GM12878 (cell line): ENCODE data around the gene GUK1. TPM values are rescaled to one million over a fixed set of nuclear protein-coding genes. Genes with fewer than 3 reads are reported as not detected.

Experiments
- ATAC-seq: fragments of 200-7000 bp; cut with Tn5 transposase; 3 replicates; pipeline ENCODE4 v1.9.1; 2020; ENCODE audit warnings: mild to moderate bottlenecking, moderate library complexity
- BruUV-seq: library from RNA; stranded (reverse); fragments of 400-500 nt; replicated peaks from 2 replicates; lab custom pipeline; 2021; lab: Mats Ljungman, UMichigan
- CTCF ChIA-PET: fragments of 300-600 bp; sonication (Branson Sonifier 250); formaldehyde crosslinking; extraction: SDS; loops from one replicate; lab custom pipeline; 2021; ENCODE audit warnings: inconsistent platforms; lab: Yijun Ruan, JAX
- POLR2A ChIA-PET: fragments of 350-600 bp; formaldehyde crosslinking; extraction: SDS; loops from one replicate; lab custom pipeline; 2021; ENCODE audit warnings: inconsistent platforms; lab: Charles Lee
- RAD21 ChIA-PET: fragments of 300-600 bp; sonication (Branson Sonifier 250); formaldehyde crosslinking; loops from one replicate; lab custom pipeline; 2023; ENCODE audit warnings: antibody characterized with exemption; ENCODE audit not compliant: unreplicated experiment; lab: Charles Lee
- SMC1A ChIA-PET: fragments of 300-600 bp; sonication (Branson Sonifier 250); formaldehyde crosslinking; loops from one replicate; lab custom pipeline; 2023; ENCODE audit not compliant: unreplicated experiment, uncharacterized antibody; lab: Charles Lee
- DNase-seq: peaks from one replicate; pipeline ENCODE4 v3.0.0-alpha.2; 2011; ENCODE audit warnings: low read depth, low spot score
- FAIRE-seq: peaks from 3 replicates; lab custom pipeline; 2011; peaks lifted over from hg19 to GRCh38; lab: Jason Lieb, UNC
- H2AFZ ChIP-seq: 2 replicates; pipeline ENCODE4 v1.6.0; 2011; ENCODE audit warnings: low read depth, low read length, control low read depth; ENCODE audit not compliant: control insufficient read depth
- H3K27ac ChIP-seq: 2 replicates; pipeline ENCODE4 v1.5.1; 2011; ENCODE audit warnings: control low read depth; ENCODE audit not compliant: control insufficient read depth, insufficient read depth
- H3K27me3 ChIP-seq, 2 experiments: replicated peaks in 1 of 2; 2 replicates each; pipeline versions ENCODE4 v1.6.0 to v1.6.1; 2011; ENCODE audit warnings: low read length in 1 of 2; ENCODE audit not compliant: control insufficient read depth in 2 of 2, insufficient read depth in 2 of 2
- H3K36me3 ChIP-seq, 2 experiments: 2 replicates each; pipeline ENCODE4 v1.5.1; 2011; ENCODE audit warnings: low read length in 1 of 2; ENCODE audit not compliant: control insufficient read depth in 2 of 2, insufficient read depth in 2 of 2
- H3K4me1 ChIP-seq: 2 replicates; pipeline ENCODE4 v1.6.1; 2011; ENCODE audit warnings: mild to moderate bottlenecking, low read length, moderate library complexity, mixed read lengths; ENCODE audit not compliant: control insufficient read depth, insufficient read depth
- H3K4me2 ChIP-seq: 2 replicates; pipeline ENCODE4 v1.6.0; 2011; ENCODE audit warnings: control low read depth; ENCODE audit not compliant: control insufficient read depth, insufficient read depth
- H3K4me3 ChIP-seq: fragments of 200-600 bp; sonication (generic); 2 replicates; pipeline ENCODE4 v1.5.1; 2016
- H3K79me2 ChIP-seq: 2 replicates; pipeline ENCODE4 v1.6.0; 2011; ENCODE audit warnings: low read length; ENCODE audit not compliant: control insufficient read depth, insufficient read depth
- H3K9ac ChIP-seq: 2 replicates; pipeline ENCODE4 v1.8.0; 2011; ENCODE audit warnings: low read length, control low read depth, mixed read lengths; ENCODE audit not compliant: control insufficient read depth, insufficient read depth
- H3K9me3 ChIP-seq: replicated peaks from 3 replicates; pipeline ENCODE4 v1.5.1; 2011; ENCODE audit warnings: mild to moderate bottlenecking, low read length; ENCODE audit not compliant: control insufficient read depth, insufficient read depth
- H4K20me1 ChIP-seq: 2 replicates; pipeline ENCODE4 v1.6.0; 2011; ENCODE audit not compliant: control insufficient read depth, insufficient read depth
- NRF1 ChIP-seq: conservative IDR thresholded peaks from 2 replicates; pipeline ENCODE4 v1.6.1; 2011; ENCODE audit warnings: mild to moderate bottlenecking, low read depth, low read length, improper control_type of control experiment
- SPI1 ChIP-seq: IDR thresholded peaks from 2 replicates; pipeline ENCODE4 v1.6.1; 2011; ENCODE audit warnings: low read depth, mild to moderate bottlenecking, low read length, moderate library complexity, borderline replicate concordance; ENCODE audit not compliant: insufficient read depth
- TBL1XR1 ChIP-seq: IDR thresholded peaks from 2 replicates; pipeline ENCODE4 v1.6.1; 2012; ENCODE audit warnings: low read depth, low read length, improper control_type of control experiment
- ZBTB4 ChIP-seq: fragments of 450-650 bp; formaldehyde crosslinking; IDR thresholded peaks from 2 replicates; pipeline ENCODE4 v1.4.0; 2022; ENCODE audit warnings: mild to moderate bottlenecking, moderate library complexity
- ZNF622 ChIP-seq: fragments of 450-650 bp; IDR thresholded peaks from 2 replicates; pipeline ENCODE4 v1.6.1; 2017; ENCODE audit warnings: mild to moderate bottlenecking, inconsistent platforms
- WGBS: methylation state at CpG from one replicate; pipeline ENCODE4 v1.1.6; 2016; ENCODE audit warnings: low lambda C conversion rate; ENCODE audit not compliant: insufficient replicate concordance, insufficient coverage; ENCODE audit errors: missing lambda C conversion rate; 5-methylcytosine and 5-hydroxymethylcytosine counted together
- in situ Hi-C: fragments of 300-500 bp; cut with MboI; formaldehyde crosslinking; loops from 9 replicates; pipeline ENCODE4 v1.14.3; 2018; ENCODE audit warnings: mixed read lengths
- intact Hi-C: fragments of 100-400 bp; cut with micrococcal nuclease; formaldehyde crosslinking; loops from one replicate; pipeline ENCODE4 v1.14.2; 2022; ENCODE audit not compliant: unreplicated experiment
- polyA plus RNA-seq, 11 experiments: library from polyadenylated mRNA; depleted of rRNA in 4 of 11; unstranded in 6 of 11; stranded (reverse) in 5 of 11; fragments of >200 nt; fragmentation: Nextera tagmentation in 4 of 11; fragmentation: Illumina TruSeq in 1 of 11; extraction: Ambion mirVana in 4 of 11; extraction: Trizol in 1 of 11; gene quantifications; 1 replicate in 1 of 11; 2 replicates in 10 of 11; pipeline versions ENCODE4 v1.2.1 to v1.2.3, GENCODE V29; 2011 to 2016; ENCODE audit warnings: inconsistent platforms in 2 of 11, missing spikeins in 2 of 11, low read depth in 1 of 11
- total RNA-seq, 4 experiments: library from RNA; depleted of rRNA in 3 of 4; stranded (reverse); fragments of >200 nt in 3 of 4; fragmentation: Illumina TruSeq in 1 of 4; extraction: Trizol in 1 of 4; gene quantifications; 2 replicates each; pipeline versions ENCODE4 v1.2.1 to v1.2.3, GENCODE V29; 2013 to 2021

GUK1 gene
- total and polyA plus RNA-seq, 10 of the 15 experiments (the other 5 are each of a cell fraction or from before 2014, with no cell fraction given), result 6.3 to 357 (median 203) TPM

GRCh38 chr1:228157729-228158126 is 17.6 kb downstream of the GUK1 start:
- DNase-seq (no peak), ATAC-seq (no peak), FAIRE-seq (no peak)
- BruUV-seq, result no TSS peak
- Histone ChIP-seq H2AFZ (no peak overlapping the region), H3K27ac (no peak overlapping the region), H3K4me2 (no peak overlapping the region), H3K4me1 (no peaks in the 10 kb centered on the region), H3K36me3 (no peaks in the 10 kb centered on the region), H3K27me3 (no peaks in the 10 kb centered on the region), H4K20me1 (no peaks in the 10 kb centered on the region; the same call in 1 of the 2 replicates), H3K9ac (no peak overlapping the region), H3K4me3 (no peak overlapping the region), H3K79me2 (no peaks in the 10 kb centered on the region), H3K9me3 (no peaks in the 10 kb centered on the region)
- intact Hi-C loops, result no loop called here
- ChIA-PET RAD21 (no interaction called here), SMC1A (no interaction called here), CTCF (no interaction called here), POLR2A (no interaction called here)
- in situ Hi-C loops, result no loop called here
- no peak for TF ChIP-seq NRF1
- TF ChIP-seq SPI1, result no peak
- no peak for TF ChIP-seq ZNF622
- WGBS, result 81% methylated on average over 37 of the region's 43 CpGs

GRCh38 chr1:228158151-228159007 is 18.3 kb downstream of the GUK1 start:
- H4K20me1 ChIP-seq, result no peaks in the 10 kb centered on the region; the same call in 1 of the 2 replicates
- H3K4me2 ChIP-seq, result no peak overlapping the region
- TF ChIP-seq TBL1XR1 (no peak), ZBTB4 (CRISPR knock-in tag) (no peak)
- DNase-seq (no peak), FAIRE-seq (no peak), ATAC-seq (no peak)
- no peak overlapping the region for H3K4me3 ChIP-seq
- H3K36me3 ChIP-seq, result no peaks in the 10 kb centered on the region
- ChIA-PET SMC1A (no interaction called here), CTCF (no interaction called here), POLR2A (no interaction called here), RAD21 (no interaction called here)
- no TSS peak for BruUV-seq
- no peak overlapping the region for H2AFZ ChIP-seq
- no peaks in the 10 kb centered on the region for H3K27me3 ChIP-seq
- in situ Hi-C loops, result no loop called here
- intact Hi-C loops, result no loop called here
- H3K79me2 ChIP-seq, result no peaks in the 10 kb centered on the region
- no peaks in the 10 kb centered on the region for H3K4me1 ChIP-seq
- no peak overlapping the region for H3K9ac ChIP-seq
- no peak overlapping the region for H3K27ac ChIP-seq
- 89% methylated on average over 56 of the region's 98 CpGs for WGBS
- no peaks in the 10 kb centered on the region for H3K9me3 ChIP-seq
